ENCODE results near the gene GNAL.

GRCh38 chr18:11864471-11864870 is 175.4 kb downstream of the GNAL start:
- TF ChIP-seq CTCF (IDR thresholded peaks at IDR 0.05; ENCODE audit: low read depth, low read length, missing input control) (no peak), GABPA (IDR thresholded peaks at IDR 0.05 in 1 of 2, conservative IDR thresholded peaks at IDR 0.05 in 1 of 2) (no peak)

Data from liver (tissue), 3 donors.